GM06990 (cell line): ENCODE data around the gene CCDC190.

ENCODE experiments used
- DNase-seq: peaks from one replicate; pipeline ENCODE4 v3.0.0-alpha.2; 2011; ENCODE audit not compliant: insufficient read length; ENCODE audit errors: extremely low read depth
- H3K27me3 ChIP-seq: replicated peaks from 2 replicates; pipeline ENCODE4 v1.6.0; 2011; ENCODE audit warnings: low read length; ENCODE audit not compliant: control insufficient read depth, insufficient read depth
- H3K36me3 ChIP-seq: 2 replicates; pipeline ENCODE4 v1.5.1; 2011; ENCODE audit warnings: low read length; ENCODE audit not compliant: control insufficient read depth, insufficient read depth
- H3K4me3 ChIP-seq: replicated peaks from 2 replicates; pipeline ENCODE4 v1.5.1; 2011; ENCODE audit warnings: low read depth, mild to moderate bottlenecking, control low read depth, low read length
- CTCF ChIP-seq: IDR thresholded peaks from 2 replicates; pipeline ENCODE4 v1.5.1; 2011; ENCODE audit warnings: low read length, control low read depth, mild to moderate bottlenecking, inconsistent platforms; ENCODE audit not compliant: insufficient read depth, poor library complexity, severe bottlenecking

CCDC190 gene

DNA sequence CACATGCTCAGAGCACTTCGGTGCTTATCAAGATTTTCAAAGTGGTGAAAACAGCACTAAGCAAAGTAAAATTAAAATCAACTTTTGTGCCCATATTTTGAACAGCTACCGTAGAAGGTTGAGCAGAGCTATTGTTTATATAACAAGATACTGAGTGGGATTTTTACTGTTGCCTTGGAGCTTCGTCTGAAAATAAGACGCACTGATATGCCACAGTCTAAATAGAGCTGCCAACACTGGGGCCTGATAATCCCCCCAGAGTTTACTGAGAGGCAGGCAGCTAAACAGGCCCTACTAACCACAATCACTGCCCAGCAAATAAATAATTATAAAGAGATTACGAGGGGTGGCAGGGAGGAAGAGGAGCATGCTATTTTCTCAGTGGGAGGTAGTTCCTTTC is 650 bp upstream of the CCDC190 start:
- TF ChIP-seq CTCF, result no peak
- Histone ChIP-seq H3K27me3 (no peaks in the 10 kb centered on the region; the same call in 1 of the 2 replicates), H3K4me3 (no peak overlapping the region), H3K36me3 (no peaks in the 10 kb centered on the region)
- DNase-seq, result no peak

DNA sequence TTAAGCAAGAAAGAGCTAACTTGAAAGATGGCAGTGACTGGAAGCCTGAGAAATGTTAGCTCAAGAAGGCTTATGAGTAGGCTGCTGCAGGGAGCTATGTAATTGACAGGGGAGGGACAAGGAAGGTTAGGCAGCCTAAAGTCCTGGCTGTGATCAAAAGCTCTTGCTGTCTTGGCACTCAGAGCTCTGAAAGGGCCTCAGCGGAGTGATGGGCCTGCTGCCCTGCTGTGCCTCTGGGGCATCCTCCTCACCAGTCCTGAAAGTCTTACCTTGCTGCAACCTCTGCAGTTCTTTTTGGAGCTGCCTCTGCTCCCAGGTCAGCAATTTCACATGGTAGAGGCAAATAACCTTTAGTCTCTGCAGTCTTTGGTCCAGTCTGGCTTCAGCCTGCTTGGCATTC is 1.8 kb downstream of the CCDC190 start:
- no peak overlapping the region for H3K4me3 ChIP-seq
- no peak for DNase-seq
- no peak for TF ChIP-seq CTCF
- no peaks in the 10 kb centered on the region; the same call in 1 of the 2 replicates for H3K27me3 ChIP-seq
- H3K36me3 ChIP-seq, result no peaks in the 10 kb centered on the region

GRCh38 chr1:162857850-162858249 is 3.1 kb downstream of the CCDC190 start:
- Histone ChIP-seq H3K4me3 (no peak overlapping the region), H3K27me3 (no peaks in the 10 kb centered on the region; the same call in 1 of the 2 replicates), H3K36me3 (no peaks in the 10 kb centered on the region)
- DNase-seq, result no peak
- no peak for TF ChIP-seq CTCF

GRCh38 chr1:162856260-162856659 is 4.7 kb downstream of the CCDC190 start:
- no peak overlapping the region for H3K4me3 ChIP-seq
- no peak for TF ChIP-seq CTCF
- H3K27me3 ChIP-seq, result no peaks in the 10 kb centered on the region
- H3K36me3 ChIP-seq, result no peaks in the 10 kb centered on the region
- DNase-seq, result no peak

DNA sequence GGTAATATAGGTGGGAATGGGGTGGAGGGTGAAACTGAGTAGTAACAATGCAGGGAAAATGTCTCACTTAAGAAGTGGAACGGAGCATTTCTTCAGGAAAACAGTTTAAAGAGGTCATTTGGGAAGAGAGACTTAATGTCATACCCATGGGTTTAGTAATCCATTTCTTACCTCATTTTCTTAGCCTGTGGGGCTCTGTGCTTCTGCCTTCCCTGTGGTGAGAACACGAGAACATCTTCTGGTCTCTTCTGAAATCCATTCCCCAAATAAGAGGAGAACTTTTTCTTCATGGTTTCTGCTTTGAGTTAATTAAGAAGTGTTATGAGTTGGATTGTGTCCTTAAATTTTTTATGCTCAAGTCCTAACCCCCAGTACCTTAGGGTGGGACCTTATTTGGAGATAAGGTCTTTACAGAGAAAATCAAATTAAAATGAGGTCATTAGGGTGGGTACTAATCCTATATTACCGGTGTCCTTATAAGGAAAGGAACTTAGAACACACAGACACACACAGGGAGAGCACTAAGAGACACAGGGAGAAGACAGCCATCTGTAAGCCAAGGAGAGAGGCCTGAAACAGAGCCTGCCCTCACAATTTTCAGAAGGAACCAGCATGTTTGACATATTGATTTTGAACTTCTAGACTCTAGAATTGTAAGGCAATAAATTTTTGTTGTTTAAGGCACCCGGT is 5.4 kb downstream of the CCDC190 start:
- Histone ChIP-seq H3K4me3 (no peak overlapping the region), H3K27me3 (no peaks in the 10 kb centered on the region), H3K36me3 (no peaks in the 10 kb centered on the region)
- no peak for TF ChIP-seq CTCF
- no peak for DNase-seq
